Measurements from ENCODE around the gene GRK5.

Gene GRK5

DNA sequence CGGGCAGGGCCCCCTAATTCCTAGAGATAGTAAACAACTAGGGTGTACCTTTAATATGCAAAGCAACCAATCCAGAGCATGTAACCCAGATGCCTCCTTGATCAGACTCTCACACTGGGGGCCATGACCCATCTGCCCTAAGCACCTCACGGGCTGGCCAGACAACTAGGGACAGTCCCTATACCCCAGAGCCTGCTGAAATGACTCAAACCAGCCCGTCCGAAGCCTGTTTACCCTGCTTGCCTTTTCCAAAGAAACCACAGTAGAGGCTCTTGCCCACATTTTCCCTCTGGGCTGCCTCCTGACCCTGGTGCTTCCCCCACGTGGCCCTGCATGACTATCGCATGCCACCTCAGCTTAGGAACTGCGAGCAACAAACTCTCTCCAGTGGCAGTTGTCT is 288.9 kb downstream of the GRK5 start:
- peak in 1 of 4 experiments; percentile 11 for DNase-seq

DNA sequence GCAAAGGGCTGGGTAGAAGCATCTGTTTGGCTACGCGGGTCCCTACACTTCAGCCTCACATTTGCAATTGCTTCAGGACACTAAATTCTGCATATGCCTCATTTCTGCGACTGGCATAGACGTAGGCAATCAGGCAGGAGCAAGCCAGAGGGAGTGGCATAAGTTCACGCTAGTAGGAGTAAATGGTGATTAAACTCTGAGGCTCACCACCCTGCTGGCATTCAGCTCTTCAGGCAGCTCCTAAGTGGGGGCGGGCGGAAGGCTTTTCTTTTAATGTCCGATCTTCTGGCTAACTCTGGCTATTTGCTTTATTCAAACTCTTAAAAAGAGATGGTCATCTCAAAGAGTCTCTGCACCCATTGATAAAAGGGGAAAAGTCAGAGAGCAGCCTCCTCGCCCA is 289.9 kb downstream of the GRK5 start:
- DNase-seq, result no peak

DNA sequence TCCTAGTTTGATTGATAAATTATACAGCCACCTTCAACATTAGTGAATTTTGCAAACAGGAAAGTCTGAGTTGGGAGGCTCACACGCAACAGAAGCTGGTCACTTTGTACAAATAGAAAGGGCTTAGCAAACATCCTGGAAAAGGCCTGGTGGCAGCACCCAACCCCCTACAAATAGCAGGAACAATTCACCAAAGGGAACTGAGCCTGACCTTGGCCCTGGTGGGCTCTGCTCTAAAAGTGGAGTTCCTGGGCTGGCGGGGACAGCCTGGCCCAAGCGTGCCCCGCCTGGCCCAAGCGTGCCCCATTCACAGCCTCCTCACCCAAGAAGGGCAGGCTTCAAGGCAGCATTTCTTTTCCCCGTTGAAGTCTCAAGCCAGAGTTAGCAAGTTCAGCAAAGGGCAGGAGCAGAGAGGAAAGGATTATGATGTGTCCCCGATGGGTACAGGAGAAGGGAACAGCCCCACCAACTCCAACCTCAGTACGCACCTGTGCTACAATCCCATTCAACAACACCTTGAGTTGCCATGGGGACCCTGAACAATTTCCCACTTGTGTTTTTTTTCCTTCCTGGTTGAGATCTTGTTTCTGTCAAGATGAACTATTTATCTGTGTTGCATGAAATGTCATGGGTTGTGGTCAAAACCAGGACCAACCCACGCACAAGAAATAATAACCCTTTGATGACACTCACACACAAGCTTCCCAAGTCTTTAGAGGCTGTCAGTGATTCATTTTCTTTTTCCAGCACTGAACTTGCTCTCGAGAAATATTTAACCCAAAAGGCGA is 291.7 kb downstream of the GRK5 start:
- no peak for DNase-seq

DNA sequence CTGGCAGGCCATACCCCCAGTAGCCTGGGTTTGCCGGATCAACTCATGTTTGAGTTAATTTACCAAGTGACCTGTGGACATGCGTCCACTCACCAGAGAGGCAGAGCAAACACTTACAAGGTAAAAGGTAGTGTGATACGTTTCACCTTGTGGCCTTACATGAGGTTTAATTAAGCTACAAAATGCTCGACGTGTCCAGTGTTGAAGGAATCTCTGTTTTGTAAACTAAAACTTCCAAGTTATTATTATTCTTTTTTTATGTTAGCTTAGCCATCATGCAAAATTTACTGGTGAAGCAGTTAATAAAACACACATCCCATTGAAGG is 292.3 kb downstream of the GRK5 start:
- DNase-seq, result no peak

DNA sequence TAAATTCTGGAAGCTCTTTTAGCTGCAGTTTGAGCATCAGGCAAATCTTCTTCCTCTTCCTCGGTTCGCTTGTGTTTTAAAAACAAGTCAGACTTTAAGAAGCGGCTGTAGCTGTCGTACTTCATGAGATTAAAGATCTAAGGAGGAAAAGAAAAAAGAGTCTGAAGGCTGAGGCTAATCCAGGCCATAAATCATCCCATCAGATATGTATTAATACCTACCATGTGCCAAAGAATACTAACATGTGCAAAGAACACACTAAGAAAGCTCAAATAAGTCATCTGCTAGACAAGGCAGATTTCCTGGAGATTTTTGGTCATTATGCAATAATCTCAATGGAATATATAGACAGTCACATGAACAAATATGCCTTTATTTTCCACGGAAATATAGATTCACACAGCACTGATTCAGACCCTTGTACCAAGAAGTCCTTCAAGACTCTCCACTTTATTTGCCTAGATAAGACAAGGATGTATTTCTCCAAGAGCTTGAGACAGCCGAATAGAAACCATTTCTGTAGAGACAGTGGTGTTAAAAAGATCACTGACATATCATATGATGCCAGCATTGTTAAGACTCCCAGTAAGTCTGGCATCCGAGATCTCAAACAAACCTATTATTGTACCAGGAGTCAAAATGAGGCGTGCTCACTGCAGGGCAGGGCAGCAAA is 292.9 kb downstream of the GRK5 start:
- no peak for DNase-seq

DNA sequence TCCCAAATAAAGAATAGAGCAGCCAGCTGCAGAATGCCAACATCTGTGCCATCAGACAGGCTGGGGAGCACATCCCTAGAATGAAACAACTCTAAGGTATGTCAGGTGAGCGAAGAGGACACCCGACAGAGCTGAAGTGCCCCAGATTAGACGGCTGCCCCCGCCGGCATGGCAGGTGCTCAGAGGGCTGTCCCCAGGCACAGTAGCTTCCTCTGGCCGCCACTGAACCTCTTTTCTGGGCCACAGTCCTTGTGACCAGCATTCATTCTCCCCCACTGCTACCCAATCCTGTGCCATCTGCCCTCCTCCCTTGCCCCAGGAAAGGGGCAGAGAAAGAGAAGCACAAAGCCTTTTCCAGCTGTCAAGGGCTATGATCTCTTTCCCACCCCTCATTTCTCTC is 293.4 kb downstream of the GRK5 start:
- no peak for DNase-seq

DNA sequence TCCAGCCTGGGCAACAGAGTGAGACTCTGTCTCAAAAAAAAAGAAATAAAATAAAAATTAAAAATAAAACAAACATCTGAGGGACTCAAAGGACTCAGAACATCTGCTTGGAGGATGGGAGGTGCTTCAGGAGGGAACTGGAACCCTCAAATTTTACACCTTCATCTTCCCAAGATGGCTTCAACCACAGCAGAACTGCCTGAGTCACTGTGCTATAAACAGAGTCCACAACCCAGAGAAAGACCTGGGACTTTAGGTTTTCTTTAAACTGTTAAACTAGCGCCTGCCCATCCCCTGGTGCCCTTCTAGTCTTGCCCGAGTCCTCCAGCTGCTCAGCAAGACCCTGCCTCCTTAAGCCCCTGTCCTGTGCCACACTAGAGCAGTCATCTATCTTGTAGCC is 294.3 kb downstream of the GRK5 start:
- no peak for DNase-seq

DNA sequence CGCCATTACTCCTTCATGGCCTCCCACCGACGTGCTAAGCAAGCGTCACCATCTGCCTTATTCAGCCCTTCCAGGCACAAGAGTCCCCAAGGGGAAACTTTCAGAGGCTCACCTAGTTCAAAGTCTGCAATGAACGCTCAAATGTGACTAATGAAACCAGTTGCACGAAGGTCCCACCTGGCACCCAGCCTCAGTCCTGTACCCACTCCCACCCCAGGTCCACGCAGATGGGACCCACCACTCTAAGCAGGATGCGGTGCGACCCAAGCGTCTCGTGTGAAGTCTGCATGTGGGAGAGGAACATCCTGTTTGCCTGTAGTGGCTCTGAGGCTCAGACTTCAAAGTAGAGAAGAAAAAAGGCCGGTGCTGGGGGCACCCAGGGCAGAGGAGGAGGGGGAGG is 294.8 kb downstream of the GRK5 start:
- DNase-seq, result peak; percentile 60 to 79 (median 68)

DNA sequence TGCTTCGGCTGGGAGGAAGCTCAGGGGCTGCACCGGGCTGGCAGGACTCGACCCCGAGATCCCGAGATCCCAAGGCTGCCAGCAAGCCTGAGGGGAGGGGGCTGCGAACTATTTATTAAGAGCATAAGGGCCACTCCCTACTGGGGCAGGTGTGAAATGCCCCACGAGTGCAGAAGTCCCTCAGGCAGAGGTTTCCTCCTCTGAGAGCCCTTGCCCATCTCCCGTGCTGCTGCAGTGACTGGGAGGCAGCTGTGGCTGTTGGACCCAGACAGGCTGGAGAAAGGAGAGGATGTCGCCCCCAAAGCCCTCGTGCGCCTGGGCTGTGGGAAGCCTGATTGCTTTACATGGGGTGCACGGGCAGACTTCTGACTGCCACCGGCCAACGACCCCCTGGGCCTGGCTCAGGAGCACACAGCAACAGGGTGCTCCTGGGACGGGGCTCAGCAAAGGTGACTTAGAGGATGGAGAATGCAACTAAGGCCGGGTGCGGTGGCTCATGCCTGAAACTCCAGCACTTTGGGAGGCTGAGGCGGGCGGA is 295.3 kb downstream of the GRK5 start:
- peak in 1 of 4 experiments; percentile 31 for DNase-seq

DNA sequence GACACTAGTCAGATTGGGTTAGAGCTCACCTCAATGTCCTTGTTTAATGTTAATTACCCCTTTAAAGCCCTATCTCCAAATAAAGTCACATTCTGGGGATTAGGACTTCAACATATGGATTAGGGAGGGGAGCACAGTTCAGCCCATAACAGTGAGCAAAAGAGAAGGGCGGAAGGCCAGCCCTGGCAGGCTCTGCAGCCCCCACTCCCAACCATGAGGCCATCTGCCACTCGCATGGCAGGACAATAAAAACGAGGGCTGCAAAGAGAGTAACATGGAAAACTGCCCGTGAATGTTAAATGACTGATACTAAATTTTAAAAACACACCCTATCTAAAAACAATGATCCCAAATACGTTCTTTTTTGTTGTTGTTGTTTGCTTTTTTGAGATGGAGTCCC is 296.4 kb downstream of the GRK5 start:
- DNase-seq, result no peak

DNA sequence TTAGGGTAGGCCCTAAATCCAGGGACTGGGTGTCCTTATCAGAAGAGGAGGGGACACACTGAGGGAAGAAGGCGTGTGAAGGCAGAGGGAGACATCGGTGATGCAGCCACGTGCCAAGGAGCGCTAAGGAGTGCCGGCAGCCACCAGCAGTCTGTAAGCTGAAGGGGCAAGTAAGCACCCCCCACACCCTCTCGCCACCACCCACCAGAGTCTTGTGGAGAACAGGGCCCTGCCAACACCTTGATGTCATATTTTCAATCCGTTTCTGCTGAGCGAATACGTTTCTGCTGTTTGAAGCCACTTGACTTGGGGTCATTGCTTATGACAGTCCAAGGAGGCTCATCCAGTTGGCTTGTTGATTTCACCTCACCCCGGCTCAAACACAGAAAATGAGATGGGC is 297.3 kb downstream of the GRK5 start:
- no peak for DNase-seq

DNA sequence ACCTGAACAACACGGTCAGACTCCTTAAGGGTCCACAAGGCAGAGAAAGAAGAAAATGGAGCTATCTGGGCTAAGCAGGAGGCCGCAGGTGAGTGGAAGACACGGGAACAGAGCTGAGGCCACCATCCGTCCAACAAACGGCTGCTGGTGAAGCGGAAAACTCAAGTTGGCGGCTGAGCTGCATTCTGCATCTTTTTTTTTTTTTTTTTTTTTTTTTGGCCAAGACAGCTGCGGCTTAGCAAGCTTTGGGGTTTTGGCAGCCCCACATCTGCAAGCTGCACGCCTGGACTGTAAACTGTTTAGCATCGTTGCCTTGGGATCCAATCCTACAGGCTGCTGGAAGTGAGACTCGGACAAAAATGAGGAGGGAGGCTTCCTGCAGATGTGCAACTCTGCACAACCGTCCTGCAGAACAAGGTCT is 297.8 kb downstream of the GRK5 start:
- DNase-seq, result no peak

Data from activated naive CD4-positive, alpha-beta T cell (primary cell).